ENCODE measurements around the gene SORBS2. TPM values are rescaled to one million over a fixed set of nuclear protein-coding genes. Genes with fewer than 3 reads are reported as not detected.

The SORBS2 gene
- total RNA-seq, 1 experiment from 2014 or later: 9.7 TPM

DNA sequence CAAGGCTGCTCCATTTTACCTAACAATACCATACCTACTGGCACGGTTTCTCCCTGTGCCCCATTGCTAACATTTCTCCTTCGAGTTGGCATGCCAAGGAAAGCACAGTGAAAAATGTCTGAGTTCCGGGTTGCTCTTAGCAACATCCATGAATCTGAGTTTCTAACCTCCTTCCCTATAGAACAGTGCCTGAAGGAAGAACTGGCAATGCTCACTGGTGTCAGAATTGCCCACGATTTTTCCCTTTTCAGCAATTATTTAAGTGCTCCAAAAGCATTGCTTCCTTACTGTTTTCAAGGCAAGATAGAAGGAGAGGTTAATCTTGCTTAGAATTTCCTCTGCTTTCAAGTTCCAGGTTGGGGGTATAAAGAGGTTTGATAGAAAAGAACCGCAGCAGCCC, 75.1 kb downstream of the SORBS2 start:
- no peak overlapping the region for H2BK12ac ChIP-seq (ENCODE audit: insufficient read length, low read depth, low read length)
- no CpG with 5 or more reads among the region's 5 CpGs for WGBS (ENCODE audit: extremely low coverage, insufficient read length, low lambda C conversion rate)
- no peak overlapping the region for H3K4me3 Mint-ChIP-seq

More for the DNA sequence above, 75.1 kb downstream of the SORBS2 start:
- no peaks in the 10 kb centered on the region for H3K27me3 ChIP-seq (ENCODE audit: insufficient read depth, low read length)
- no peak overlapping the region for H3K27ac ChIP-seq (ENCODE audit: insufficient read length, low read depth, low read length)
- H3K56ac ChIP-seq (ENCODE audit: insufficient read length, low read depth, low read length): no peak overlapping the region
- Mint-ChIP-seq H3K36me3 (ENCODE audit: insufficient read depth in 1 of 3, low read depth in 3 of 3) (peaks cover 9 to 42% (median 36%) of the 10 kb centered on the region in 3 experiments), H3K4me1 (peaks cover 44 to 56% of the 10 kb centered on the region in 2 experiments), H3K9me3 (peaks cover 5 to 10% of the 10 kb centered on the region in 2 experiments; a peak in 4 of 5 replicates), H3K27ac (peak overlapping the region in 2 of 3 experiments; percentile 50 to 69; a peak in 2 of 7 replicates), H3K27me3 (ENCODE audit: low read depth) (no peaks in the 10 kb centered on the region; the same call in 1 of the 2 replicates)
- peaks cover 13% of the 10 kb centered on the region for H3K4me1 ChIP-seq (ENCODE audit: insufficient read depth, low read length)
- no peak overlapping the region for H2BK5ac ChIP-seq (ENCODE audit: insufficient read length, low read length)
- H2BK15ac ChIP-seq (ENCODE audit: low read depth, low read length): no peak overlapping the region
- no peak overlapping the region for H3K4me2 ChIP-seq (ENCODE audit: insufficient read depth, insufficient read length, low read length)
- H3K18ac ChIP-seq (ENCODE audit: insufficient read length, low read depth, low read length): no peak overlapping the region
- no peak overlapping the region for H4K5ac ChIP-seq (ENCODE audit: insufficient read length, low read depth, low read length)
- no peak overlapping the region for H2AFZ ChIP-seq (ENCODE audit: low read length)
- no peak overlapping the region for H2BK120ac ChIP-seq (ENCODE audit: low read depth, low read length, poor library complexity, severe bottlenecking)
- H3K79me2 ChIP-seq (ENCODE audit: insufficient read depth, low read length): no peaks in the 10 kb centered on the region; the same call in 1 of the 2 replicates
- no peaks in the 10 kb centered on the region for H3K9me3 ChIP-seq (ENCODE audit: control insufficient read depth, low read depth, low read length)
- H4K91ac ChIP-seq (ENCODE audit: insufficient read length, low read depth, low read length): no peak overlapping the region
- DNase-seq: no peak
- no peak overlapping the region for H3K9ac ChIP-seq (ENCODE audit: extremely low read depth, insufficient read length, low read length)
- H2AK5ac ChIP-seq (ENCODE audit: insufficient read length, low read length): no peak overlapping the region
- H3K14ac ChIP-seq (ENCODE audit: insufficient read depth, low read length): no peak overlapping the region
- H3K23ac ChIP-seq (ENCODE audit: insufficient read length, low read depth, low read length): no peak overlapping the region
- no peak overlapping the region for H3T11ph ChIP-seq (ENCODE audit: low read length)
- H3K23me2 ChIP-seq (ENCODE audit: insufficient read length, low read depth, low read length, poor library complexity, severe bottlenecking): no peaks in the 10 kb centered on the region
- H2BK20ac ChIP-seq (ENCODE audit: low read depth, low read length, poor library complexity, severe bottlenecking): no peak overlapping the region
- H3K79me1 ChIP-seq (ENCODE audit: insufficient read depth, low read depth, low read length, poor library complexity, severe bottlenecking): no peaks in the 10 kb centered on the region
- H4K20me1 ChIP-seq (ENCODE audit: control insufficient read depth, insufficient read depth, insufficient read length): no peaks in the 10 kb centered on the region
- no peak overlapping the region for H3K4ac ChIP-seq (ENCODE audit: low read depth, low read length)
- H4K8ac ChIP-seq (replicated peaks; ENCODE audit: insufficient read length, low read depth, low read length): no peak overlapping the region
- no peak for TF ChIP-seq CTCF (conservative IDR thresholded peaks at IDR 0.05)
